HuH-7.5 (cell line): ENCODE measurements around the gene C6orf136.

Experiments
- DNase-seq: peaks from one replicate; pipeline ENCODE4 v3.0.0; 2011; ENCODE audit warnings: low spot score

C6orf136 gene, protein sequence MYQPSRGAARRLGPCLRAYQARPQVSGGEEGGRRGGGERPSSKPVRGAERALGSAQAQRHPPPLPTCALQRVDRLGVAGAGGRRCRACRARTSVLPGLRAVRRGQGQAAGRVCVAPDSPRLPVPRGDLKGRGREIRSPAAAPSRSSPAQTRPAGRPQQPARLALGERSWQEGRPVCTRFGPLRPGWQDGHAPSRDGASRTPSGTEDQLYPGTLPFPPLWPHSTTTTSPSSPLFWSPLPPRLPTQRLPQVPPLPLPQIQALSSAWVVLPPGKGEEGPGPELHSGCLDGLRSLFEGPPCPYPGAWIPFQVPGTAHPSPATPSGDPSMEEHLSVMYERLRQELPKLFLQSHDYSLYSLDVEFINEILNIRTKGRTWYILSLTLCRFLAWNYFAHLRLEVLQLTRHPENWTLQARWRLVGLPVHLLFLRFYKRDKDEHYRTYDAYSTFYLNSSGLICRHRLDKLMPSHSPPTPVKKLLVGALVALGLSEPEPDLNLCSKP

DNA sequence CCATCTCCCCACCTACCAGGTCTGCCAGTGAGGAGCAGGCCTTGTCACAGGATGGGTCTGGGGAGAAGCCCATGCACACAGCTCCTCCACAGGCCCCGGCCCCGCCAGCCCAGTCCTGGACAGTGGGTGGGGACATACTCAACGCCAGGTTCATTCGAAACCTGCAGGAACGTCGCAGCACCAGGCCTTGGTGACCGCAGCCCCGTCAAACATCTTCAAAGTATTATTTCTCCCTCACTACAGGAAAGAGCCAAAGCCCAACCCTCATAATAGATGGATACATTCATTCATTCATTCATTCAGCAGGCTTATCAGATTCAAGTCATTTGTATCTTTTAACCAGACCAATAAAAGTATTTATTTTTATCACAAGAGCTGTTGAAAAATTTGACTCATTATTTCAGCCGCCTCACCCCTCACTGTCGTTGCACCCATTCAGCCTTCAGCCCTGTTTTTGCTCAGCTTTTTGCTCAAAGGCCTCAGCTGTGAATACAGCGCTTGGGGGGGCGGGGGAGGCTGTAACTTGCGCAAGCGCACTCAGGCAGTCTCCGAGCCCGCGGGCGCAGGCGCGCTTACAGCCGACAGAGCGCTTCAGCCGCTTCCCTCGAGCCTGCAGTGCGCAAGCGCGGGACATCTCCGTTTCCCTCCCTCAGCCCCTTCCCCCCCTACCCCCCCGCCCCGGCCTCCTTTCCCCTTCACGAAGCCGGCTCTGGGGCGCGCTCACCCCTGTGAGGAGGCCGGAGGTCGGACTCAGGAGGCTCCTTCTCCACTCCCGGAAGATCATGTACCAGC is at the start of gene C6orf136:
Gene C6orf136 (plus strand): TSS at position 684 of the 792 bp plus-strand sequence. CDS start 99 bp downstream, at position 783.
- DNase-seq: peak; percentile 89

DNA sequence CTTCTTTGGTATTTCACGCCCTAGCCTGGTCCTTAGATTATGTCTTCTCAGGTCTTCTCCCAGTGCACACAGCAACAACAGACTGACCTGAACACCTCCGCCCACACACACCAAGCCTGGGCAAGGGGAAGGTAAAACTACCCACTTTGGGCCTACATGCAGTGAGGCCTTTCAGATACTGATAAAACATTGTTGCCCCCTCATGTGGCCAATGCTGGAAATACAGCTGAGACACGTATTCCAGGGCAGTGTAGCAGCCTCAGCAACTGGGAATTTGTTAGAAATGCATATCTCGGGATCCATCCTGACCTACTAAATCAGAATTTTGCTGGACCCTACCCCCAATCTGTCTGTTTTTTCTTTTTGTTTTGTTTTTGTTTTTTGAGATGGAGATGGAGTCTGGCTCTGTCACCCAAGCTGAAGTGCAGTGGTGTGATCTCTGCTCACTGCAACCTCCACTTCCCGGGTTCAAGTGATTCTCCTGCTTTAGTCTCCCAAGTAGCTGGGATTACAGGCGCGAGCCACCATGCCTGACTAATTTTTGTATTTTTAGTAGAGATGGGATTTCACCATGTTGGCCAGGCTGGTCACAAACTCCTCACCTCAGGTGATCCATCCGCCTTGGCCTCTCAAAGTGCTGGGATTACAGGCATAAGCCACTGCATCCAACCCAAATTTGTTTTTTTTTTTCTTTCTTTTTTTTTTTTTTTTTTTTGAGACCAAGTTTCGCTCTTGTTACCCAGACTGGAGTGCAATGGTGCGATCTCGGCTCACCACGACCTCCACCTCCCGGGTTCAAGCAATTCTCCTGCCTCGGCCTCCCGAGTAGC is 49.4 kb upstream of the C6orf136 start:
- peak; percentile 58 for DNase-seq

DNA sequence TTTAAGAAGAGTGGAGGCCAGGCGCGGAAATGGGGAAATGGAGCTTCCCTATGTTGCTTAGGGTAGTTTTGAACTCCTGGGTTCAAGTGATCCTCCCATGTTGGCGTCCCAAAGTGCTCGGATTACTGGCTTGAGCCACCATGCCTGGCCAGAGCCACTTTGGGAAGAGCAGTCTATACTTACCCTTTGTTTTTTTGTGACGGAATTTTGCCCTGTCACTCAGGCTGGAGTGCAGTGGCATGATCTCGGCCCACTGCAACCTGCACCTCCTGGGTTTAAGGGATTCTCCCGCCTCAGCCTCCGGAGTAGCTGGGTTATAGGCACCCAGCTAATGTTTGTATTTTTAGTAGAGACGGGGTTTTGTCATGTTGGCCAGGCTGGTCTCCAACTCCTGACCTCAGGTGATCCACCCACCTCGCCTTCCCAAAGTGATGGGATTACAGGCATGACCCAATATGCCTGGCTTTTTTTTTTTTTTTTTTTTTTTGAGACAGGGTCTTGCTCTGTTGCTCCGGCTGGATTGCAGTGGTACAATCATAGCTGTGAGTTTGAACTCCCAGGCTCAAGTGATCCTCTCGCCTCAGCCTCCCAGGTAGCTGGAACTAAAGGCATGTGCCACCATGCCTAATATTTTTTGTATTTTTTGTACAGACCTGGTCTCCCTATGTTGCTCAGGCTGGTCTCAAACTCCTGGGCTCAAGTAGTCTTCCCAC is 47.9 kb upstream of the C6orf136 start:
- DNase-seq: no peak

DNA sequence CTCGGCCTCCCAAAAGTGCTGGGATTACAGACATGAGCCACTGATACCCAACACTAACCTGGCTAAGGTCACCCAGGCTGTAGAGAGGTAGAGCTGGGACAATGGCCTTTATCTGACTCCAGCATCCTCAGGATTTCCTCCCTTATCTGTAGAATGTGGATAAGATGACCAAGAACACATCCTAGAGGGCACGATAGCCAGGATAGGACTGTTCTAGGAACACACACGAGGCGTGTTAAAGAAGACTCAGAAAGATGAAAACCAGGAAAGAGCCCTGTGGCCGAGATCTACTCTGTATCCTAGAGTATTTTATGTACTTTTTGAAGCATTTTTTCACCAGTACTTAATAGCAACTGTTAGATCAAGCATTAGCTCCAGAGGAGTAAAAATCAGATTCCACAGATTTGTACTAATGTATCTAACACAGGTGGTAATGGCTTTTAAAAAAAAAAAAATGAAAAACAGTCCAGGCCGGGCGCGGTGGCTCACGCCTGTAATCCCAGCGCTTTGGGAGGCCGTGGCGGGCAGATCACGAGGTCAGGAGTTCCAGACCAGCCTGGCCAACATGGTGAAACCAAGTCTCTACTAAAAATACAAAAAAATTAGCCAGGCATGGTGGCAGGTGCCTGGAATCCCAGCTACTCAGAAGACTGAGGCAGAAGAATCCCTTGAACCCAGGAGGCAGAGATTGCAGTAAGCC is 47.2 kb upstream of the C6orf136 start:
- DNase-seq: no peak

DNA sequence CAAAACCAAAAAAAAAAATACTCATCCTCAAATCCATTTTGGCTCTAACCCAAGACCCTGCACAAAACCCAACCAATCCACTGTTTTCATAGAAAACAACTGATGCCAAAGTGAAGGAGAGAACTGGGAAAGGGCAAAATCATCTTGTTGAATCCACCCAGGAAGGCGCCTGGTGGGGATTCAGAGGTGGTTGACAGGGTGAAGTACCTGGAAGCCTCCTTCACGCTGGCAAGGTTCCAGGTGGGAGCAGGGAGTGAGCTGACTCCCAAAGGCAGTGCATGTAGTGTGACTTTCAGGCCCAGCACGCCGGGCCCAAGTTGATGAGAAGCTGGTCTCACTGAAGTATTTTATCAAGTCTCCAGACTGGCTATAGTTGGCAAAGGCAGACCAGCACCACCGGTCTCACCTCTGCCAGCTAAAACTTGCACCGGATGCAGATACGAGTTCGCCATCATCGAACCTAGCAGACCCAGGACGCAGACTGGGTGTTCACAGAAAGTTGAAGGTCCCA is 46.4 kb upstream of the C6orf136 start:
- no peak for DNase-seq

DNA sequence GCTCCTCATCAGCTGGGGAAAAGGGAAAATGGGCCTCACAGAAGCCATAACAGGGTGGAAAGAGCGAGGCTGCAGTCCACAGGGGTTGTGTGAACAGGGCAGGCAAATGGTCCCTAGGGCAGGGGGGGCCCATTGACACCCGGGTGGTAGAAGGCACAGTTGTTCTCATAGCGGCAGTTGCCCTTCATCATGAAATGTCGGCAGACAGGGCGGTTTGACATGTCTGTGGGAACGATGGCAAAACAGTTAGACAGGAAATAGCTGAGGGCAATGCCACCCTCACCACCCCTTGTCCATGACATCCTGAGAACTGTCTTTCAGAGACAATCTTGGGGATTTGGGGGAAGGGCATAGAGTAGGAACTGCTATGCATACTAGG is 45.5 kb upstream of the C6orf136 start:
- DNase-seq: no peak

DNA sequence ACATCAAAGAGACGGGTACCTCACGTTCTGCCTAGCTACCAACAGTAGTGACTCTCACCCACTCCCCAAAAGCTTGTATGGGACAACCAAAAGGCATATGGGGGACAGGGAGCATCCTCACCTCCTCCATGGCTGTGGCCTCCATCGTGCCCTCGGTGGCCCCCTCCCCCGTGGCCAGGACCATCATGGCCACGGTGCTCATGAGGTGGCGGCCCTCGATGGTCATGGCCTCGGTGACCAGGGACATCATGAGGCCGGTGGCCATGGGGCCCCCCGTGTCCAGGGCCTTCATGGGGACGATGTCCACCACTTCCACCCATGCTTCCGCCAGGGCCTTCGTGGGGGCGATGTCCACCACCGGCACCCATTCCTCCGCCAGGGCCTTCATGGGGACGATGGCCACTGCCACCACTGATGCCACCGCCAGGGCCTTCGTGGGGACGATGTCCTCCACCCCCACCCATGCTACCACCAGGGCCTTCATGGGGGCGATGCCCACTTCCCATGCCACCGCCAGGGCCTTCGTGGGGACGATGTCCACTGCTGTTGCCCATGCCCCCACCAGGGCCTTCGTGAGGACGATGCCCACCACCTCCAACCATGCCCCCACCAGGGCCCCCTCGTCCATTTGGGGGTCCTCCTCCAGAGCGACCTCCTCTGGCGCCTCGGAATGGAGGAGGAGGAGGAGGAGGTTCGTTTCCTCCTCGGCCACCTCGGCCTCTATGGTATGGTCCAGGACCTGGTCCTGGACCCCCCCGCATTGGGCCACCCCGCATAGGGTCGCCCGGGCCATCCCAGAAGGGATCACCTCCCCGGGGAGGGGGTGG is 44.9 kb upstream of the C6orf136 start:
- no peak for DNase-seq

DNA sequence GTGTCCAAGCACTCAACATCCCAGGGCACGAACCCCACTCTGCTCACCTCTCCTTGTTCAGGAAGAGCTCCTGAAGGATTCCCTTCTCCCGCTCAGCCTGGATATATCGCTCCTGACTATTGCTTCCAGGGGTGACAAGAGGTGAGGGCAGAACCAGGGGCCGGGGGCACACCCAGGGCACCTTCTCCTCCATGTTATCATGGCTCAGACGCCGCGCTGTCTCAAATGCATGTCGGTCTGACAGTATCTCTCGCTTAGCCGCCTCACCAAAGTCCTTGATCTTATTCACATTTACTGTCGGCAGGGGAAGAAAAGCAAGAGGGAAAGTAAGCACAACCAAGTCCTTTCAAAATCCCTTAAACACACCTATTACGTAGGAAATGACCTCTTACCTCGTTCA is 43.0 kb upstream of the C6orf136 start:
- no peak for DNase-seq

DNA sequence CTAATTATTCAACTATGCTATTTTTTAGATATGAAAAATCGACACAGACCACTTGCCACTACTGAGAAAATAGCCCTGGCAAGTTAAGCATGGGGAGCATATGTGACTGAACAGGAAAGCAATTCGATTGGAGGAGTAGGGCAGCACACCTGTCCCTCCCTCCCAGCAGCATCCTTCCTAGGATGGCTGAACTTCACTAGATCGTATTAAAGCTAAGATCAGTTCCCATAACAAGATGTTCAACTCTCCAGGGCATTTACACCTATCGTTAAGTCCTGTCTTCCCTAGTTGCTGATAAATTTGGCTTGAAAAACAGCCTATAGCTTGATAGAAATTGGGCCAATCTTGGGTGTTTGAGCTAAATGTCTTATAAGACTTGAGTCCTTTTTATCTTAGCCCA is 36.9 kb upstream of the C6orf136 start:
- no peak for DNase-seq

DNA sequence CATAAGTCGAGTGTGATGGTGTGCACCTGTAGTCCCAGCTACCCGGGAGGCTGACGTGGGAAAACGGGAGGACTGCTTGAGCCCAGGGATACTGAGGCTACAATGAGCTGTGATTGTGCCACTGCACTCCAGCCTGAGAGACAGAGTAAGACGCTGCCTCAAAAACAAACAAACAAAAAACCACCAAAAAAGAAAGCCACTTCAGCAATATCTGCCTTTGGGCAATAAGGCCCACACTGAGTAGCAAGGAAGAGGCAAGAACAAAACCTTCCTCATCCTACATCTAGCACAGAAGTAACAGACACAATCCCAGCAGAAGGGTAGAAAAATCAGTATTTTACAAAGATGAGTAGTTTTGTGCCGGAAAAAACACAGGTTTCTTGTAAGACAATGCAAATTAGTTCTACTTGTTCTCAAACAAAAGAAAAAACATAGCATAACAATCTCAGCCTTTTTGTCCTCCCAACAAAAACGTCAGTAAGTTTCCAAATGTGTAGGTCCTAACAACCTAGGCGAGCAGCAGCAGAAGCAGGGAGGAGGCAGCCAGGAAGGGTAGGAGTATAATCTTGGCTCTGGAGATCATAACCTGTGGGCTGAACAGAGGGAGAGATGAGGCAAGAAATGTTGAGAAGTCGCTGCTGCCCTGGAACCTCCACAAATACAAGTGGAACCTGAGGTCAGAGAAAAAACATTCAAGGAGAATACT is 35.6 kb upstream of the C6orf136 start:
- DNase-seq: no peak

DNA sequence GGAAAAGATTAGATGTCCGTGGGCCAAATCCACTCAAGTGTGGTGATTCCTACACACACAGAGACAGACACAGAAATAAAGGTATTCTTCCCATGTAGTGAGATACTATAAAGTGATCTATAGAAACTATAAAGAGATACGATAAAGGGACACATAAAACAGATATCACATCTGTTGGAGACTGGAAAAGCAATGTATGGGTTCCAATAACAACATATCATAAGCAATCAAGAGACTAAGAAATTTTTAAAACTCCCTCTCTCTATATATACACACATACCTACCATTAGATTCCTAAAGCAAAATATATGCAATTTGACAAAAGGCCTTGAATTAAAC is 35.1 kb upstream of the C6orf136 start:
- no peak for DNase-seq

DNA sequence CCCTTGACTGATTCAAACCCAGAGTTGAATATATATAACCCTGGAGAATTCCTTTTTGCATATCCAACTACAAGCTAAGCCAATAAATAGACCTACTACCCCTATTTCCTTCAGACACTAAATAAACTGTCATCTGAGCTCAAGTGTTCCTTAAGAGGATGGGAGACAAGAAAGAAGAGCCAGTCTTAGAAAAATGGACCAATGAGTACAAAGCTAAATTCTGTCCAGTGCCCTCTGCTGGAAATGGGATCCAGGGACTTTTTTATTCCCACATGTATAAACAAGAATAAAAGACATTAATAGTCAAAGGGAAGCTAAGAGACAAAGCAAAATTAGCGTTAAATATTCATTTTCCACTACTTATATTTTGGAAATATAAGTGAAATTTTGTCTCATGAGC is 34.7 kb upstream of the C6orf136 start:
- DNase-seq: no peak

DNA sequence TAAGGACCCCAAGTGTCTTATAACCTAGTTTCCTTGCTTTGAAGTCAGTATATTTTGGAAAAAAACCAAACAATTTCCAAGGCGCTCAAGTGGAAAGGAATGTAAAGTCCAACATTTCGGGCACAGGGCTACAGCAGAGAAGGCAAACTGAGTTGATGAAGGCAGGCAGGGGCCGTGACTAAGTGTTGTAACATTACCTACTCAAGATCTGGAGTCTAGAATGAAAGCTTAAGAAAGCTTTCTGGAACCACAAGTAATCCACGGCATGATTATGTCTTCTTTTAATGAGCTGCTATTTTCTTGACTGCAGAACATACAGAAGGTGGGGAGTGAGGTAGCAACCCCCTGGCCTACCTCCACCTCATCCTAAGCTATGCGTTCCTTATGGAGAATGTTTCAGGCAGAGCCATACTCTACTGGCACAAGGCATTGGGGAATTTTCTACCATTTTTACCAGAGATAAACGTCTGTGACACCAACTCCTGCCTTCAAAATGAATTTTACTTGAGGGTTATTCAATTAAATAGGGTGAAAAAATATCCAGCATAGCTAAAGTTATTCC is 34.2 kb upstream of the C6orf136 start:
- DNase-seq: no peak

DNA sequence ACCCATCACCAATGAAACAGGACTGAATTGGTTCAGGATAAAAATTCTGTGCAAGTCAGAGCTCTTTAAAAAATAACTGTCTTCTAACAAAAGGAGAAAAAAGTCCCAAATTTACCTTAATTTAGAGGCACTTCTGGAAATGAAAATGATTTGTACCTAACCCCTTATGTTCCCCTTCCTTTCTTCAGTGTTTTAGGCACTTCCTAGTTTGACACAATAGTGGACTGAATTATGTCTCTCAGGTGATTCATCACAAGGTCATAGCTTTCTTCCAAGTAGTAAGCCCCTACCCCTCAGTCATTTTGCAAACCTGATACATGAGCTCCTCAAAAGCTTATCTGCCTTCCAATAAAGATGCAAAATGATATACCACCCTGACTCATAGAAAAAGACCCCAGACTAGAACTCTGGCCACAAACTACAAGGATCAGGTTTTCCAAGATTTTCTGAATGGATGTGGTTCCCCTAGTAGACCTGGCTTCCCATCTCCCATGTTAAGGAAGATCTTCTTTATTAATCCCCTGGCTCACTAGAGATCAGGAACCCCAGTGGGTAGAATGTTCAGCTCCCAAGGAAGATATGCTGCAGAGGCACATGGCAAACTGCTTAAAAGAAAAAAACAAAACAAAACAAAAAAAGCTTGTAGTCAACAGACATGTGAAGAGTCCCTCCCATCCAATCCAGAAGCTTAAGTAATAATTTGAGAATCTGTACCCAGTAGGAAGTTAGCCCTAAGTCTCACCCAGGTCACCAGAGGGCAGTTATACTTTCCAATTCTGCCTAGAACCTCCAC is 33.5 kb upstream of the C6orf136 start:
- no peak for DNase-seq

DNA sequence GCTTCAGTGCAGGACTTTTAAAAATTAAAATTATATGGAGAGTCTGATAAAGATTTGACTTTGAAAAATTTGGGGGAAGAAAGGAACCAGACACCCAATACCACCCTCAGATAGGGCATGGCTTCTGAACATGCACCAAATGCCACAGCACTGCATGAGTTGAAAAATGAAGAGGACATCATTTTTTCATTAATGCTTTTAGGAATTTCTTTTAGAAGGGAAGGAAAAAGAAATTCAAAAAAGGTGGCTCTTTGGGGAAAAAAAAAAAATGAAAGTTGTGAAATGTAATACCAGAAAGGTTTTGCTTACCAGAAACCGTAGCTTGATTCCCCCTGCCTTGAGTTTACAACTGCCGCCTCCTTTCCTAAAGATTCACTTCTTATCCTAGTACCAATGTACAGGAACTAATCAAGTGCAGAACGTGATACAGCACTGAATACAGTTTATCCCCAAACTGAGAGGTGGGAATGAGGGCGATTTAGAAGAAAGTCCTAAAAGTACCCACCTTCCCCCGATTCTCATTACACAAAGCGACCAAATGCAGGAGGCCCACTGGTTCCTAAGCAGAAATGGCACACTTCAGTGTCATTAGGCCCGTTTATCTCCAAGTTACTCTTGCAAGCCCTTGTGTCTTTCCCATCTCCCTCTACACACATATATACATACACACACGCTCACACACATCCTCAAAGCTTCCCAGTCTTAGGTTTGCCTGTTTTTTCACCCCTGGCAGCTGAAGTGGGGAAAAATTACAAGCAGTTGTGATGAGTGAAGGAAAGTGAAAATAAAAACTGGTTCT is 32.7 kb upstream of the C6orf136 start:
- DNase-seq: no peak

DNA sequence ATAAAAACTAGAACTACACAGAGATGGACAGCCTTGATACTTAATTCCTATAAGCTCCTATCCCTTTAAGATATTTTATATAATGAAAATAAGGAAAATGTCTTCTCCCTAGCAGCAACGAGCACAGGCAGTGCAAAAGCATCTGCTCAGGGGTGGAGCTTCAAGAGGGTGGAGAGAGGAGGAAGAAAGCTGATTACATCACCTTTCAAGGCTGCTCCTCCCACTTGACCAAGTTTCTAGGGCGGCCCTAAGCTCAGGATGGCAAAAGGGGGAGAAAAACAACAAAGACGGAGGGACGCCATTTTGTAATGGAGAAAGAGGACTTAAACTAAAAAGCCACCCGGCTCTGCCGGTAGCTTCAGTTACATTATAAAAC is 32.1 kb upstream of the C6orf136 start:
- DNase-seq: peak; percentile 47

DNA sequence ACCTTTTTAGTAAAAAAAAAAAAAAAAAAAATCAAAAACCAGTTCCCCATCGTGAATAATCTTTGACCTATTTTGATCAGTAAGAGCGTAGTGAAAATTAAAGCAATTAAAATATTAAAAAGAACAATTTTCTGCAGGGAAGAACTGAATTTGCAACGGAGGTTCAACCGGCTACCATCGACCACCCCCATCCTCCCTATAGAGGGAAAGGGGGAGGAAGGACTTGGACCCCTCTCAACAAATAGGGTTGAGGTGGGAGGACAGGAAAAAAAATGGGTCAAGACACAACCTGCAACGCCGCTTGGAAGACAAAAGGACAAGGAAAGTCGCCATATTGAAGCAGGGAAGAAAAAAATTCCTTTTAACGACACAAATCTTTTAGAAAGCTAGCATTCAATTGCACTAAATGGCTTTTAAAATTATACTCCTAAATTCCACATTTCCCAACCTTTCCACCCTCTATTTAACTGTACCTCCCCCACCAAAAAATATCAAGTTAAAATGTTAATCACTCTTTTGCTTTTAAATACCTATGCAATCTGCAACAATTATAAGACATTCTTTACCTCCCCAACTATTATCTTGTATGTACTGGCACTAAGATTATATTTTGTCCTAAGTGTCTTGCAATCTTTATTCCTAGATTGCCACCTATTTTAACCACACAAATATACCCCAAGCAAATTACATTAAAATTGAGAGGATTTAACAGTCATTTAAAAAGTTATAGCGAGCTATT is 31.5 kb upstream of the C6orf136 start:
- DNase-seq: no peak
